ENCODE data around the gene BSX. TPM values are rescaled to one million over a fixed set of nuclear protein-coding genes. Genes with fewer than 3 reads are reported as not detected.

The BSX gene
- total and polyA plus RNA-seq, 2 experiments from 2014 or later, result not detected

DNA sequence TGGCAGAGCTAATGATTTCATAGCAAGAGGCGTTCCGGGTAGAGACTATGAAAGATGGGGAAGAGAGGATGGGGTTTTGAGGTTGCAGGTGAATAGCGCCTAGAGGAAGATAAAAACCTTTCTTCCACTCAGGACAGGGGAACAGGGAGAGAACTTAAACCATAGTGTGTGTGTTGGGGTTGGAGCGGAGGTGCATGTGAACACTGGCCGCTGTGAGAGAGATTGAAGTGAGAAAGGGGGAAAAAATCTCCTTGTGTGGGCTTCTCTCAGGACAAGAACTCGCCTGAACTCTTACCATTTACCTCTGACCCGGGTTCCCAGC is 3.4 kb downstream of the BSX start:
- H2AFZ ChIP-seq, result no peak overlapping the region

DNA sequence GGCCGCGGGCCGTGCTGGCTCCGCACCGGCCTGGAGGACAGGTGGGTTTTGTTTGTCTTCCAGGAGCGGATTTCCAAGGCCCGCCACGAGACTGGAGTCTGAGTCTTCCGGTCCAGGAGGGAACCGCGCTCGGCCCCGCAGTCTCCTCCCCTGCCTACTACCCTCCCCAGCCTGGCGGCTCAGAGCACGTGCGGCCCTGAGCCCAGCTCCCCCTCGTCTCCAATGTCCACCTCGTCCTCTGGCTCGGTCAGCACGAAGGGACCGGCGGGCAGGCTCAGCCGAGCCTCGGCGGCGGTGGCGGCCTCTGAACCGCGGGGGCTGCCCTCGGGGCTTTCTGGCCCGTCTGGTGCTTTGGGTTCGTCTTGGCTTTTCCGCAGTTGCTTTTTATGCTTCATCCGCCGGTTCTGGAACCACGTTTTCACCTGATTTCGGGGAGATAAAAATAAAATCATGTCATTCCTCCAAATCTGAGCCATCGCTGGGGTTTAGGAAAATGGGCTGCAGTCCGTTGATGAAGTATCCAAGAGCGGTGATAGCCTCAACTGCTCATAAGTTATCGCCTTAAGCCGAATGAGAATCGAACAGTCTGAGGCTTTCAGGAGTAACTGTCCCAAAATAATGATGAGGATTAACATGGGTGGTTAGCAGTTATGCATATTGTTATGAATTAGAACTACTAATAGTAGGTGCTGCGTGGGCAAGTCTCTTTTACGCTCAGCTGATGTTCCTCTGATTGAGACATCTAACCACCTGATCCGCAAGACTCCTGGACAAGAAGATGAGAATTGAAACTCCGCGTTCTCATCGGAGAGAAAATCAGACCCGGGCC is 4.0 kb downstream of the BSX start:
- no peaks in the 10 kb centered on the region for H3K9me2 ChIP-seq (replicated peaks; ENCODE audit: insufficient read depth)
- TF ChIP-seq CTCF (IDR thresholded peaks at IDR 0.05; ENCODE audit: poor library complexity) (no peak), EZH2phosphoT487 (IDR thresholded peaks at IDR 0.05; ENCODE audit: low read depth, severe bottlenecking, unreplicated experiment) (peak; percentile 53), EZH2 (IDR thresholded peaks at IDR 0.05; ENCODE audit: borderline replicate concordance) (peak; percentile 18)
- H3K4me1 ChIP-seq (ENCODE audit: insufficient read depth), result peaks cover 3% of the 10 kb centered on the region
- no peak overlapping the region for H3K4me3 ChIP-seq
- no peak overlapping the region for H3K27ac ChIP-seq
- DNase-seq (ENCODE audit: low spot score), result no peak
- H3K27me3 ChIP-seq, result peaks cover 98% of the 10 kb centered on the region
- no peaks in the 10 kb centered on the region for H3K36me3 ChIP-seq (replicated peaks; ENCODE audit: insufficient read depth, low read depth)
- H3K79me2 ChIP-seq, result no peaks in the 10 kb centered on the region
- H3K4me2 ChIP-seq, result peak overlapping the region; percentile 77
- no peaks in the 10 kb centered on the region for H3K9me3 ChIP-seq (ENCODE audit: low read depth)
- 7% methylated on average over 48 of the region's 50 CpGs for WGBS (ENCODE audit: low lambda C conversion rate, missing lambda C conversion rate)
- H4K20me1 ChIP-seq (ENCODE audit: insufficient read depth, poor library complexity, severe bottlenecking), result no peaks in the 10 kb centered on the region
- peak overlapping the region; percentile 31 for H2AFZ ChIP-seq

More for the DNA sequence above, 3.4 kb downstream of the BSX start:
- WGBS (ENCODE audit: low lambda C conversion rate, missing lambda C conversion rate), result 20% methylated on average over 7 of the region's 7 CpGs
- Histone ChIP-seq H3K9me3 (ENCODE audit: low read depth) (no peaks in the 10 kb centered on the region), H3K4me1 (ENCODE audit: insufficient read depth) (peaks cover 3% of the 10 kb centered on the region), H3K4me2 (no peak overlapping the region), H3K79me2 (no peaks in the 10 kb centered on the region), H3K27me3 (peaks cover 98% of the 10 kb centered on the region), H3K36me3 (replicated peaks; ENCODE audit: insufficient read depth, low read depth) (no peaks in the 10 kb centered on the region), H4K20me1 (ENCODE audit: insufficient read depth, poor library complexity, severe bottlenecking) (no peaks in the 10 kb centered on the region), H3K27ac (no peak overlapping the region), H3K9me2 (replicated peaks; ENCODE audit: insufficient read depth) (no peaks in the 10 kb centered on the region), H3K4me3 (no peak overlapping the region)
- DNase-seq (ENCODE audit: low spot score), result no peak
- TF ChIP-seq CTCF (IDR thresholded peaks at IDR 0.05; ENCODE audit: poor library complexity), result no peak
- no peak for TF ChIP-seq EZH2phosphoT487 (IDR thresholded peaks at IDR 0.05; ENCODE audit: low read depth, severe bottlenecking, unreplicated experiment)

- Histone ChIP-seq H3K36me3 (replicated peaks; ENCODE audit: insufficient read depth, low read depth) (no peaks in the 10 kb centered on the region), H3K27me3 (peaks cover 95% of the 10 kb centered on the region), H3K27ac (no peak overlapping the region), H3K9me2 (replicated peaks; ENCODE audit: insufficient read depth) (no peaks in the 10 kb centered on the region), H3K4me3 (no peak overlapping the region), H3K4me2 (peak overlapping the region; percentile 77), H4K20me1 (ENCODE audit: insufficient read depth, poor library complexity, severe bottlenecking) (no peaks in the 10 kb centered on the region), H3K9me3 (ENCODE audit: low read depth) (no peaks in the 10 kb centered on the region), H2AFZ (peak overlapping the region; percentile 31), H3K4me1 (ENCODE audit: insufficient read depth) (peaks cover 3% of the 10 kb centered on the region), H3K79me2 (no peaks in the 10 kb centered on the region)
- peak; percentile 15 for DNase-seq (ENCODE audit: low spot score)
- 2% methylated on average over 47 of the region's 50 CpGs for WGBS (ENCODE audit: low lambda C conversion rate, missing lambda C conversion rate)
- TF ChIP-seq EZH2phosphoT487 (IDR thresholded peaks at IDR 0.05; ENCODE audit: low read depth, severe bottlenecking, unreplicated experiment) (peak; percentile 89), EZH2 (IDR thresholded peaks at IDR 0.05; ENCODE audit: borderline replicate concordance) (peak; percentile 94), CTCF (IDR thresholded peaks at IDR 0.05; ENCODE audit: poor library complexity) (no peak)
Measured at GRCh38 chr11:122976734-122977469, 4.7 kb downstream of the BSX start.

All from hepatocyte (in vitro differentiated cells).